Raji (cell line): ENCODE results near the gene ATOH8.

Experiments used
- POLR2A ChIP-seq: IDR thresholded peaks from 2 replicates; pipeline ENCODE4 v1.6.1; 2011; ENCODE audit warnings: low read depth, low read length, control low read depth; ENCODE audit not compliant: insufficient read depth

Gene ATOH8

GRCh38 chr2:85716346-85716914 lies 37.4 kb upstream of the ATOH8 start:
- no peak for TF ChIP-seq POLR2A

- TF ChIP-seq POLR2A = no peak
These were observed 36.3 kb upstream of the ATOH8 start for GRCh38 chr2:85717308-85718008.

- TF ChIP-seq POLR2A = no peak
These were observed 35.8 kb upstream of the ATOH8 start for GRCh38 chr2:85718009-85718391.

GRCh38 chr2:85718885-85719492 lies 34.8 kb upstream of the ATOH8 start:
- no peak for TF ChIP-seq POLR2A

GRCh38 chr2:85719609-85720240 lies 34.1 kb upstream of the ATOH8 start:
- no peak for TF ChIP-seq POLR2A

GRCh38 chr2:85720533-85720932 lies 33.3 kb upstream of the ATOH8 start:
- no peak for TF ChIP-seq POLR2A

GRCh38 chr2:85721641-85722040 lies 32.1 kb upstream of the ATOH8 start:
- no peak for TF ChIP-seq POLR2A

- TF ChIP-seq POLR2A = no peak
These were observed 31.3 kb upstream of the ATOH8 start for GRCh38 chr2:85722519-85722918.

- TF ChIP-seq POLR2A = no peak
These were observed 30.0 kb upstream of the ATOH8 start for GRCh38 chr2:85723707-85724360.

- no peak for TF ChIP-seq POLR2A
These were observed 29.0 kb upstream of the ATOH8 start for GRCh38 chr2:85724731-85725181.

- no peak for TF ChIP-seq POLR2A
These were observed 28.3 kb upstream of the ATOH8 start for GRCh38 chr2:85725451-85725850.

GRCh38 chr2:85727798-85728197 lies 26.0 kb upstream of the ATOH8 start:
- no peak for TF ChIP-seq POLR2A

GRCh38 chr2:85728342-85728741 lies 25.4 kb upstream of the ATOH8 start:
- no peak for TF ChIP-seq POLR2A

- TF ChIP-seq POLR2A = no peak
These were observed 24.6 kb upstream of the ATOH8 start for GRCh38 chr2:85728883-85729824.

- TF ChIP-seq POLR2A = no peak
These were observed 23.8 kb upstream of the ATOH8 start for GRCh38 chr2:85729825-85730510.
